AG04450 (cell line): Measurements from ENCODE around the gene MARS1. TPM values are rescaled to one million over a fixed set of nuclear protein-coding genes. Genes with fewer than 3 reads are reported as not detected.
"Not testable (repeated sequence)": the region's sequence is repeated elsewhere in the genome, so short reads cannot be mapped to it uniquely, and the experiment has no call there.

Experiments
- CTCF ChIA-PET: fragments of 300-600, 350-600 bp; formaldehyde crosslinking; extraction: SDS; loops from one replicate; lab custom pipeline; 2022; ENCODE audit warnings: antibody characterized with exemption, inconsistent platforms; lab: Charles Lee
- POLR2A ChIA-PET: fragments of 350-600 bp; formaldehyde crosslinking; extraction: SDS; loops from one replicate; lab custom pipeline; 2021; ENCODE audit warnings: antibody characterized with exemption, inconsistent platforms; lab: Yijun Ruan, JAX
- DNase-seq: peaks from one replicate; pipeline ENCODE4 v3.0.0-alpha.2; 2011; ENCODE audit warnings: low read depth, low spot score
- H3K27ac ChIP-seq: one replicate; pipeline ENCODE4 v1.5.1; 2012; ENCODE audit warnings: low read depth, low read length, control low read depth
- H3K27me3 ChIP-seq: one replicate; pipeline ENCODE4 v1.6.0; 2012; ENCODE audit warnings: low read length; ENCODE audit not compliant: control insufficient read depth, insufficient read depth
- H3K4me3 ChIP-seq: 2 replicates; pipeline ENCODE4 v1.5.1; 2011; ENCODE audit warnings: mild to moderate bottlenecking, low read depth, low read length, control low read depth
- H3K9me3 ChIP-seq: 2 replicates; pipeline ENCODE4 v1.5.1; 2012; ENCODE audit warnings: low read length; ENCODE audit not compliant: control insufficient read depth, insufficient read depth
- CTCF ChIP-seq: IDR thresholded peaks from 2 replicates; pipeline ENCODE4 v1.5.1; 2011; ENCODE audit warnings: low read depth, low read length, control low read depth, inconsistent platforms
- polyA plus RNA-seq: library from polyadenylated mRNA; depleted of rRNA; stranded (reverse); fragments of >200 nt; gene quantifications from 2 replicates; pipeline ENCODE4 v1.2.3, GENCODE V29; 2011

MARS1 gene
- polyA plus RNA-seq, 1 experiment: 236 TPM

GRCh38 chr12:57489157-57489641 is 1.3 kb downstream of the MARS1 start:
- DNase-seq: no peak
- Histone ChIP-seq H3K27me3 (no peaks in the 10 kb centered on the region), H3K9me3 (no peaks in the 10 kb centered on the region; the same call in 1 of the 2 replicates), H3K4me3 (peak overlapping the region; percentile 100), H3K27ac (no peak overlapping the region)
- ChIA-PET CTCF (interaction anchor here (0.7 to 1.1 kb wide), 2 partner anchors 26 to 31 kb away, joined by 3 to 4 read pairs; no protein-coding TSS in a partner anchor), POLR2A (no interaction called here)
- TF ChIP-seq CTCF: no peak

- TF ChIP-seq CTCF: no peak
- CTCF ChIA-PET: interaction anchor here (1.1 kb wide), 1 partner anchor 32 kb away, joined by 4 read pairs; no protein-coding TSS in a partner anchor
- no peak for DNase-seq
- Histone ChIP-seq H3K4me3 (no peak overlapping the region), H3K27ac (no peak overlapping the region), H3K9me3 (no peaks in the 10 kb centered on the region; the same call in 1 of the 2 replicates), H3K27me3 (no peaks in the 10 kb centered on the region)
- POLR2A ChIA-PET: no interaction called here
These were observed 2.3 kb downstream of the MARS1 start for GRCh38 chr12:57490126-57490525.

- H3K27ac ChIP-seq: no peak overlapping the region
- H3K4me3 ChIP-seq: no peak overlapping the region
- no peaks in the 10 kb centered on the region for H3K27me3 ChIP-seq
- ChIA-PET POLR2A (no interaction called here), CTCF (interaction anchor here (0.8 kb wide), 1 partner anchor 33 kb away, joined by 3 read pairs; no protein-coding TSS in a partner anchor)
- no peak for TF ChIP-seq CTCF
- no peaks in the 10 kb centered on the region; the same call in 1 of the 2 replicates for H3K9me3 ChIP-seq
- no peak for DNase-seq
These were observed 3.8 kb downstream of the MARS1 start for GRCh38 chr12:57491393-57492280.

GRCh38 chr12:57495051-57495701 is 7.3 kb downstream of the MARS1 start:
- CTCF ChIA-PET, DNase-seq, H3K9me3 ChIP-seq, H3K4me3 ChIP-seq, H3K27ac ChIP-seq, H3K27me3 ChIP-seq, POLR2A ChIA-PET: not testable (repeated sequence)

- Histone ChIP-seq H3K4me3 (no peak overlapping the region), H3K27ac (no peak overlapping the region), H3K9me3 (no peaks in the 10 kb centered on the region; the same call in 1 of the 2 replicates), H3K27me3 (no peaks in the 10 kb centered on the region)
- ChIA-PET CTCF (interaction anchor here (1.0 kb wide), 1 partner anchor 38 kb away, joined by 4 read pairs; no protein-coding TSS in a partner anchor), POLR2A (no interaction called here)
- DNase-seq: no peak
- no peak for TF ChIP-seq CTCF
These were observed 9.0 kb downstream of the MARS1 start for GRCh38 chr12:57496822-57497221.
